H1 (cell line): ENCODE data around the gene CELA2A. TPM values are rescaled to one million over a fixed set of nuclear protein-coding genes. Genes with fewer than 3 reads are reported as not detected.
A peak's percentile ranks its signal among the peaks of the same experiment; 100 is the strongest.

Source experiments
- EZH2 ChIP-seq: fragments of 200-600 bp; sonication (generic); IDR thresholded peaks from 2 replicates; pipeline ENCODE4 v1.7.1; 2012; ENCODE audit warnings: low read depth, mild to moderate bottlenecking, moderate library complexity, low read length, inconsistent platforms; ENCODE audit not compliant: severe bottlenecking
- HDAC2 ChIP-seq, 2 experiments: fragments of 300-600 bp in 1 of 2; sonication (generic) in 1 of 2; IDR thresholded peaks; 2 replicates each; pipeline ENCODE4 v1.6.1; 2011 to 2012; ENCODE audit warnings: low read depth in 2 of 2, low read length in 2 of 2, mild to moderate bottlenecking in 2 of 2, moderate library complexity in 2 of 2, borderline replicate concordance in 1 of 2, inconsistent platforms in 1 of 2
- polyA plus RNA-seq, 7 experiments: library from polyadenylated mRNA; depleted of rRNA in 3 of 7; stranded (reverse) in 5 of 7; unstranded in 2 of 7; fragments of >200 nt in 5 of 7; fragments of 200-250 nt in 2 of 7; gene quantifications; 1 replicate in 5 of 7; 2 replicates in 1 of 7; 4 replicates in 1 of 7; pipeline versions ENCODE4 v1.2.1 to v1.2.3, GENCODE V29; 2011 to 2013; ENCODE audit warnings: missing spikeins in 2 of 7, mixed read lengths in 2 of 7
- total RNA-seq: library from RNA; stranded (reverse); fragmentation: NEBNext Ultra II Directional; extraction: Animal tissue kit (Norgen Biotek cat#: 25700); gene quantifications from 2 replicates; pipeline ENCODE4 v1.2.1, GENCODE V29; 2021

The CELA2A gene
- total and polyA plus RNA-seq, 2 of the 8 experiments (the other 6 are each of a cell fraction or from before 2014, with no cell fraction given): not detected

DNA sequence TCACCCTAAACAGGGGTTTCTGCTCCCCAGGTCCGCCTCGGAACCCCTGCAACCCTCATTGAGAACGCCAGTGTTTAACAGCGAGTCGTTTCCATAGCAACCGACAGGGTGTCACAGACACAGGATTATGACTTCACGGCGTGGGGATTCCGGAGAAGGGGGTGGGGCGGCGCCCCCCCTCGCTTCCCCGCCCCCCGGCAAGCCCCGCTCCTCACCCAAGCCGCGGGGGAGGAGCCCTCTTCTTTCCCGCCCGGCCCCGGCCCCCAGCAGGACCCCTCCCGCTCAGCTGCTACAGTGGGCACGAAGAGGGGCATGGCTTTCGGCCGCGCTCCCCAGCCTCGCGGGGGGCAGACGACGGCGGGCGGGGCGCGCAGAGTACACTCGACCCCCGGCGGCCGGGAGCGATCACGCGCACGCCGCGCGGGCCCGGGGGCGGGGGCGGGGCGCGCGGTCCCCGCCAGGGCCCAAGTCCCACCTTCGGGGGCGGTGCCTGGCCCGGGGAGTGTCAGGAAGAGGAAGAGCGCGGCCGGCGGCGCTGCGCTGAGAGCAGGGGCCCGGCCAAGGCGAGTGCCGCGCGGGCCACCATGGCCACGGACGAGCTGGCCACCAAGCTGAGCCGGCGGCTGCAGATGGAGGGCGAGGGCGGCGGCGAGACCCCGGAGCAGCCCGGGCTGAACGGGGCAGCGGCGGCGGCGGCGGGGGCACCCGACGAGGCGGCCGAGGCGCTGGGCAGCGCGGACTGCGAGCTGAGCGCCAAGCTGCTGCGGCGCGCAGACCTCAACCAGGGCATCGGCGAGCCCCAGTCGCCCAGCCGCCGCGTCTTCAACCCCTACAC is 46.9 kb upstream of the CELA2A start, which contains the start of gene EFHD2 (continued):
- TF ChIP-seq HDAC2 (IDR thresholded peaks at IDR 0.05; ENCODE audit: borderline replicate concordance in 1 of 2, low read depth in 2 of 2, low read length in 2 of 2): 0 out of 4 replicates have a peak, but pooled peaks have one; percentile 11 to 25
- TF ChIP-seq EZH2: peak; percentile 34
